IMR-90 (cell line): ENCODE measurements around the gene ISM1. TPM values are rescaled to one million over a fixed set of nuclear protein-coding genes. Genes with fewer than 3 reads are reported as not detected.

Experiments
- ATAC-seq: fragments of 200-7000 bp; cut with Tn5 transposase; 2 replicates; pipeline ENCODE4 v1.9.1; 2020; ENCODE audit warnings: low read depth, mild to moderate bottlenecking, moderate library complexity
- BruUV-seq: library from RNA; stranded (reverse); fragments of 400-500 nt; replicated peaks from 2 replicates; lab custom pipeline; 2021; lab: Mats Ljungman, UMichigan
- CTCF ChIA-PET: fragments of 300-600 bp; formaldehyde crosslinking; extraction: SDS; loops from one replicate; lab custom pipeline; 2021; ENCODE audit warnings: antibody characterized with exemption; lab: Yijun Ruan, JAX
- POLR2A ChIA-PET: fragments of 300-600 bp; sonication (Branson Sonifier 250); formaldehyde crosslinking; loops from one replicate; lab custom pipeline; 2022; ENCODE audit warnings: antibody characterized with exemption; ENCODE audit not compliant: unreplicated experiment; lab: Charles Lee
- DNase-seq: peaks from one replicate; pipeline ENCODE4 v3.0.0; 2013
- H2AFZ ChIP-seq: replicated peaks from 2 replicates; pipeline ENCODE3; 2013; ENCODE audit warnings: low read length, mild to moderate bottlenecking; ENCODE audit not compliant: poor library complexity
- H2AK5ac ChIP-seq: 2 replicates; pipeline ENCODE4 v1.6.1; 2013; ENCODE audit warnings: low read depth, low read length, inconsistent platforms
- H2AK9ac ChIP-seq: replicated peaks from 2 replicates; pipeline ENCODE3; 2013; ENCODE audit warnings: mild to moderate bottlenecking, low read depth, low read length, moderate library complexity; ENCODE audit not compliant: poor library complexity
- H2BK120ac ChIP-seq: 2 replicates; pipeline ENCODE4 v1.6.1; 2013; ENCODE audit warnings: low read depth, low read length, inconsistent platforms
- H2BK15ac ChIP-seq: 3 replicates; pipeline ENCODE4 v1.6.1; 2013; ENCODE audit warnings: low read depth, low read length, inconsistent platforms
- H2BK20ac ChIP-seq: 2 replicates; pipeline ENCODE4 v1.6.1; 2013; ENCODE audit warnings: low read depth, mild to moderate bottlenecking, inconsistent platforms, low read length, moderate library complexity
- H2BK5ac ChIP-seq: 2 replicates; pipeline ENCODE4 v1.6.1; 2013; ENCODE audit warnings: mild to moderate bottlenecking, low read depth, low read length, inconsistent platforms; ENCODE audit not compliant: poor library complexity, severe bottlenecking
- H3K14ac ChIP-seq: replicated peaks from 2 replicates; pipeline ENCODE4 v1.6.1; 2013; ENCODE audit warnings: low read depth, low read length, inconsistent platforms
- H3K18ac ChIP-seq: 2 replicates; pipeline ENCODE4 v1.6.1; 2013; ENCODE audit warnings: low read depth, low read length, control low read depth
- H3K23ac ChIP-seq: 2 replicates; pipeline ENCODE4 v1.6.1; 2013; ENCODE audit warnings: low read depth, low read length, inconsistent platforms
- H3K27ac ChIP-seq: 2 replicates; pipeline ENCODE4 v1.5.1; 2013; ENCODE audit warnings: mild to moderate bottlenecking, control low read depth, low read length; ENCODE audit not compliant: insufficient read depth
- H3K27me3 ChIP-seq: 2 replicates; pipeline ENCODE4 v1.6.1; 2013; ENCODE audit warnings: low read length; ENCODE audit not compliant: control insufficient read depth, insufficient read depth
- H3K36me3 ChIP-seq: 2 replicates; pipeline ENCODE4 v1.6.1; 2013; ENCODE audit warnings: low read length, mixed read lengths; ENCODE audit not compliant: control insufficient read depth, insufficient read depth
- H3K4ac ChIP-seq: 2 replicates; pipeline ENCODE4 v1.6.1; 2013; ENCODE audit warnings: low read depth, low read length, inconsistent platforms
- H3K4me1 ChIP-seq: 2 replicates; pipeline ENCODE4 v1.6.1; 2013; ENCODE audit warnings: low read length, mixed read lengths; ENCODE audit not compliant: control insufficient read depth, insufficient read depth
- H3K4me2 ChIP-seq: 2 replicates; pipeline ENCODE4 v1.6.1; 2013; ENCODE audit warnings: low read depth, mild to moderate bottlenecking, control low read depth, low read length, moderate library complexity
- H3K4me3 ChIP-seq: 2 replicates; pipeline ENCODE4 v1.5.1; 2013; ENCODE audit warnings: low read depth, mild to moderate bottlenecking, control low read depth, low read length, moderate library complexity; ENCODE audit not compliant: insufficient read depth
- H3K56ac ChIP-seq: 2 replicates; pipeline ENCODE4 v1.6.1; 2013; ENCODE audit warnings: low read length, inconsistent platforms; ENCODE audit not compliant: insufficient read depth; ENCODE audit errors: extremely low read depth
- H3K79me1 ChIP-seq, 2 experiments: 2 replicates each; pipeline ENCODE4 v1.6.1; 2013; ENCODE audit warnings: low read length in 2 of 2, inconsistent platforms in 1 of 2, low read depth in 1 of 2
- H3K9ac ChIP-seq: 2 replicates; pipeline ENCODE4 v1.6.1; 2013; ENCODE audit warnings: low read depth, low read length, control low read depth
- H3K9me1 ChIP-seq: 2 replicates; pipeline ENCODE4 v1.6.1; 2013; ENCODE audit warnings: low read length, inconsistent platforms; ENCODE audit not compliant: insufficient read depth
- H3K9me3 ChIP-seq: 2 replicates; pipeline ENCODE4 v1.6.1; 2013; ENCODE audit warnings: low read length; ENCODE audit not compliant: control insufficient read depth, insufficient read depth
- H4K20me1 ChIP-seq: 2 replicates; pipeline ENCODE4 v1.6.1; 2013; ENCODE audit warnings: low read length, inconsistent platforms; ENCODE audit not compliant: insufficient read depth
- H4K5ac ChIP-seq: 2 replicates; pipeline ENCODE4 v1.6.1; 2013; ENCODE audit warnings: mild to moderate bottlenecking, low read depth, low read length, control low read depth
- H4K8ac ChIP-seq, 2 experiments: 2 replicates each; pipeline ENCODE4 v1.6.1; 2013; ENCODE audit warnings: low read depth in 2 of 2, low read length in 2 of 2, control low read depth in 1 of 2, inconsistent platforms in 1 of 2
- H4K91ac ChIP-seq: 2 replicates; pipeline ENCODE4 v1.6.1; 2013; ENCODE audit warnings: low read depth, low read length, inconsistent platforms; ENCODE audit not compliant: insufficient read depth
- BHLHE40 ChIP-seq: fragments of 150-350 bp; IDR thresholded peaks from 2 replicates; pipeline ENCODE4 v1.6.1; 2016; ENCODE audit warnings: mild to moderate bottlenecking, low read depth, low read length
- CEBPB ChIP-seq: IDR thresholded peaks from 2 replicates; pipeline ENCODE4 v1.6.1; 2012; ENCODE audit warnings: low read depth, low read length, improper control_type of control experiment
- CHD1 ChIP-seq: IDR thresholded peaks from 2 replicates; pipeline ENCODE4 v1.6.1; 2012; ENCODE audit warnings: low read depth, low read length, improper control_type of control experiment
- CTCF ChIP-seq: conservative IDR thresholded peaks from 2 replicates; pipeline ENCODE4 v1.5.1; 2012; ENCODE audit warnings: mild to moderate bottlenecking, low read depth, low read length, improper control_type of control experiment
- ELK1 ChIP-seq: fragments of 150-350 bp; IDR thresholded peaks from 2 replicates; pipeline ENCODE4 v1.6.1; 2016; ENCODE audit warnings: low read depth, mild to moderate bottlenecking, low read length, moderate library complexity, borderline replicate concordance
- FOS ChIP-seq: fragments of 150-350 bp; IDR thresholded peaks from 2 replicates; pipeline ENCODE4 v1.6.1; 2016; ENCODE audit warnings: low read depth, low read length
- MAFK ChIP-seq: IDR thresholded peaks from 2 replicates; pipeline ENCODE4 v1.6.1; 2012; ENCODE audit warnings: low read depth, low read length, improper control_type of control experiment
- MAZ ChIP-seq: IDR thresholded peaks from 2 replicates; pipeline ENCODE4 v1.6.1; 2012; ENCODE audit warnings: low read depth, mild to moderate bottlenecking, low read length, improper control_type of control experiment, moderate library complexity, borderline replicate concordance
- MXI1 ChIP-seq: IDR thresholded peaks from 2 replicates; pipeline ENCODE4 v1.6.1; 2012; ENCODE audit warnings: low read depth, mild to moderate bottlenecking, low read length, moderate library complexity, borderline replicate concordance
- NFE2L2 ChIP-seq: fragments of 150-350 bp; IDR thresholded peaks from 2 replicates; pipeline ENCODE4 v1.6.1; 2016; ENCODE audit warnings: low read depth, mild to moderate bottlenecking, low read length
- POLR2A ChIP-seq: IDR thresholded peaks from 2 replicates; pipeline ENCODE4 v1.6.1; 2012; ENCODE audit warnings: mild to moderate bottlenecking, low read depth, low read length
- RAD21 ChIP-seq: IDR thresholded peaks from 2 replicates; pipeline ENCODE4 v1.6.1; 2012; ENCODE audit warnings: low read length, improper control_type of control experiment
- RCOR1 ChIP-seq: IDR thresholded peaks from 2 replicates; pipeline ENCODE4 v1.6.1; 2012; ENCODE audit warnings: mild to moderate bottlenecking, low read length, improper control_type of control experiment; ENCODE audit not compliant: insufficient replicate concordance
- RFX5 ChIP-seq: IDR thresholded peaks from 2 replicates; pipeline ENCODE4 v1.8.0; 2012; ENCODE audit warnings: low read depth, mild to moderate bottlenecking, low read length, moderate library complexity
- SMC3 ChIP-seq: fragments of 150-350 bp; IDR thresholded peaks from 2 replicates; pipeline ENCODE4 v1.6.1; 2016; ENCODE audit warnings: low read depth, mild to moderate bottlenecking, antibody characterized with exemption, low read length, moderate library complexity
- USF2 ChIP-seq: fragments of 150-350 bp; IDR thresholded peaks from 2 replicates; pipeline ENCODE4 v1.6.1; 2017; ENCODE audit warnings: mild to moderate bottlenecking, antibody characterized with exemption, low read length, low read depth
- WGBS, 2 experiments: methylation state at CpG; one replicate each; pipeline versions ENCODE4 v1.1.5 to v1.1.7; 2013; ENCODE audit warnings: missing lambda C conversion rate in 2 of 2; ENCODE audit not compliant: insufficient read length in 1 of 2; ENCODE audit errors: extremely low coverage in 2 of 2; 5-methylcytosine and 5-hydroxymethylcytosine counted together
- dilution Hi-C: fragments of 300-500 bp; cut with HindIII; formaldehyde crosslinking; loops from one replicate; pipeline ENCODE4 v1.14.3; 2018; ENCODE audit warnings: low sequenced_read_pairs; ENCODE audit not compliant: unreplicated experiment
- in situ Hi-C: fragments of 300-500 bp; cut with MboI; formaldehyde crosslinking; loops from 3 replicates; pipeline ENCODE4 v1.14.3; 2019; ENCODE audit warnings: low sequenced_read_pairs, inconsistent platforms, mixed read lengths
- intact Hi-C: fragments of 100-400 bp; cut with micrococcal nuclease; formaldehyde crosslinking; loops from 2 replicates; pipeline ENCODE4 v1.10.0; 2022
- polyA plus RNA-seq, 3 experiments: library from polyadenylated mRNA; depleted of rRNA; stranded (reverse); fragments of >200 nt; gene quantifications; 2 replicates each; pipeline ENCODE4 v1.2.3, GENCODE V29; 2012; ENCODE audit warnings: low replicate concordance in 1 of 3
- total RNA-seq: library from RNA; depleted of rRNA; stranded (reverse); fragments of >200 nt; gene quantifications from 2 replicates; pipeline ENCODE4 v1.2.3, GENCODE V29; 2012

The ISM1 gene
- total and polyA plus RNA-seq, 2 of the 4 experiments (the other 2 are of a cell fraction) = not detected

GRCh38 chr20:13286607-13287006, 65.5 kb downstream of the ISM1 start:
- Histone ChIP-seq H4K8ac (no peak overlapping the region), H3K14ac (no peak overlapping the region), H3K9me1 (no peaks in the 10 kb centered on the region), H2BK15ac (no peak overlapping the region), H3K4me2 (no peak overlapping the region), H3K4ac (no peak overlapping the region), H3K9ac (no peak overlapping the region), H2AFZ (no peak overlapping the region), H3K79me1 (no peaks in the 10 kb centered on the region), H3K4me1 (no peaks in the 10 kb centered on the region), H4K20me1 (no peaks in the 10 kb centered on the region), H3K9me3 (no peaks in the 10 kb centered on the region), H4K91ac (no peak overlapping the region), H2BK120ac (no peak overlapping the region), H2BK20ac (no peak overlapping the region), H3K23ac (no peak overlapping the region), H2AK9ac (no peak overlapping the region), H3K36me3 (no peaks in the 10 kb centered on the region), H2AK5ac (no peak overlapping the region), H3K4me3 (no peak overlapping the region), H3K27ac (no peak overlapping the region), H2BK5ac (no peak overlapping the region), H4K5ac (no peak overlapping the region), H3K56ac (no peak overlapping the region), H3K27me3 (no peaks in the 10 kb centered on the region), H3K18ac (no peak overlapping the region)
- TF ChIP-seq MAZ (no peak), SMC3 (no peak), RFX5 (no peak), ELK1 (no peak), MAFK (no peak), CHD1 (no peak), USF2 (no peak), RCOR1 (no peak), BHLHE40 (no peak), MXI1 (no peak), POLR2A (no peak), NFE2L2 (no peak), CTCF (no peak), CEBPB (no peak), FOS (no peak), RAD21 (no peak)
- ATAC-seq = no peak
- intact Hi-C loops (no loop called here), in situ Hi-C loops (no loop called here), dilution Hi-C loops (no loop called here)
- POLR2A ChIA-PET = no interaction called here
- DNase-seq = no peak
- CTCF ChIA-PET = no interaction called here
- 69% methylated on average over 4 of the region's 7 CpGs; no CpG with 5 or more reads in 1 of the 2 experiments for WGBS, 2 experiments
- BruUV-seq = no TSS peak
